GM21381 (cell line): ENCODE data around the gene BASP1.

Experiments used
- ATAC-seq: cut with Tn5 transposase; IDR thresholded peaks from one replicate; pipeline ENCODE4 v1.9.1; 2021; ENCODE audit warnings: mild to moderate bottlenecking, moderate library complexity; ENCODE audit not compliant: unreplicated experiment

BASP1 gene, protein sequence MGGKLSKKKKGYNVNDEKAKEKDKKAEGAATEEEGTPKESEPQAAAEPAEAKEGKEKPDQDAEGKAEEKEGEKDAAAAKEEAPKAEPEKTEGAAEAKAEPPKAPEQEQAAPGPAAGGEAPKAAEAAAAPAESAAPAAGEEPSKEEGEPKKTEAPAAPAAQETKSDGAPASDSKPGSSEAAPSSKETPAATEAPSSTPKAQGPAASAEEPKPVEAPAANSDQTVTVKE

GRCh38 chr5:17217493-17218352 lies at the start of gene BASP1:
Gene BASP1 (plus strand): TSS chr5:17217631. CDS start chr5:17275217, 57,586 bp downstream.
- ATAC-seq = peak; percentile 42

DNA sequence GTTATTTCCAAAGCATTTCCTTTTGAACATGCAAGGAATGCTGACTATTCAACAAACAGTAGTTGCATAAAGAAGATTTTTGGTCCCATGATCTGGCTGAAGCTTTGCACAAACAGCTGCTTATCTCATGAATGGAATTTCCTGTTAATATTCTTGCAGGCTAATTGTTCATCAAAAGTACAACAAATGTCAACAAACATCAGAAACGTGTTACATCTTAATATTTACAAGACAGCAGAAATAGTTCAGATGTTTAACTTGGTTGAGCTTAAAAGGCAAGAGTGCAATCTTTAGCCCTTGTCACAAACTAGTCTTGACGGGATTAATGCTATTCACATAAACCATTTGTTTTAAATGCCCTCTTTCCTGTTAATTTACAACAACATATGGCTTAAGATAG lies 47.9 kb upstream of the BASP1 start:
- no peak for ATAC-seq

DNA sequence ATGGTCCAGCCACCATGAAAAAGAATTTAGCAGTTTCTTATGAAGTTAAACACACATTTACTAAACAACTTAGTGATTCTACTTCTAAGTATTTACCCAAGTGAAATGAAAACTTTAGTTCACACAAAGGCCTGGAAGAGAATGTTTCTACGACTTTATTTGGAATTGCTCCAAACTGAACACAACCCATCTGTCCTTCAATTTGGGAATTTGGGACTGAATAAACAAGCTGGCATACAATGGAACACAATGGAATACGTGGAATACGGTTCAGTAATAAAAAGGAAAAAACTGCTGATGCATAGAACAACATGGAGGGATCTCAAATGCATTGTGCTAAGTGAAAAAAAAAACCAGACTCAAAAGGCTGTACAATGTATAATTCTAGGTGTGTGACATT lies 44.6 kb upstream of the BASP1 start:
- ATAC-seq = no peak

GRCh38 chr5:17174965-17175364 lies 42.5 kb upstream of the BASP1 start:
- ATAC-seq = no peak

DNA sequence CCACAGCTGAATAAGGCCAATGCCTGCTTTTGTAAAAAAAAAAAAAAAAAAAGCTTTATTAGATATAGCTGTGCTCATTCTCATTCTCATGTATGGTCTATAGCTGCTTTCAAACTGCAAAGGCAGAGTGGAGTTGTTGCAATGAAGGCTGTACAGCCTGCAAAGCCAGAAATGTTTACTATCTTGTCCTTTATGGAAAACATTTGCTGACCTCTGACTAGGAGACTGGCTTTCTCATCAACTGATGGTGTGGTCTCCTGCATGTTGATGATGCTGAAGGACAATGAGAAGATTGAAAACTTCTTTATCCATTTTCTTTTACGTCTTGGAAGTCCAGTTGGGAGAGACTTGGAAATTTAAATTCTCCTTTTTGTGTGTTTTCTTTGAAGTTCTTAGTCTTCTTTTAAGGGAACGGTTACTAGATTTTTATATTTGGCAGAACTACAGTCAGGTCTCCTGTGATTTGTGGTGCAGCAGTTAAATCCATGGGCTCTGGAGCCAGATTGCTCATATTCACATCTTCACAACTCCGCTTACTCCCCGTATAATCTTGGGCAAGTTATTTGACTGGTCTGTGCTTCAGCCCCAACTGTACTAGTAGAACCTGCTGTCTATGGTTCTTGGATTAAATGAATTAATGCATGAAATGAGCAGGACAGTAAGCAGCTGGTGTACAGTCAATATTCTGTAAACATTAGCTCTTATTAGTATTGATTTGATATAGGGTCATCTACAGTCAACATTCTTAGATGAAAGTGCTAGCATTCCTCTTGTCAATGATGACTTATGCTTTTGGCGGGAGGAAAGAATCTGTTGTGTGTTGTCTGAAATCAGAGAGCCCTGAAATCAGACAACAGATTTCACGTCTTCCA lies 39.7 kb upstream of the BASP1 start:
- ATAC-seq = no peak

GRCh38 chr5:17178373-17178675 lies 39.1 kb upstream of the BASP1 start:
- no peak for ATAC-seq

- no peak for ATAC-seq
These were observed 37.0 kb upstream of the BASP1 start for GRCh38 chr5:17180330-17180843.

DNA sequence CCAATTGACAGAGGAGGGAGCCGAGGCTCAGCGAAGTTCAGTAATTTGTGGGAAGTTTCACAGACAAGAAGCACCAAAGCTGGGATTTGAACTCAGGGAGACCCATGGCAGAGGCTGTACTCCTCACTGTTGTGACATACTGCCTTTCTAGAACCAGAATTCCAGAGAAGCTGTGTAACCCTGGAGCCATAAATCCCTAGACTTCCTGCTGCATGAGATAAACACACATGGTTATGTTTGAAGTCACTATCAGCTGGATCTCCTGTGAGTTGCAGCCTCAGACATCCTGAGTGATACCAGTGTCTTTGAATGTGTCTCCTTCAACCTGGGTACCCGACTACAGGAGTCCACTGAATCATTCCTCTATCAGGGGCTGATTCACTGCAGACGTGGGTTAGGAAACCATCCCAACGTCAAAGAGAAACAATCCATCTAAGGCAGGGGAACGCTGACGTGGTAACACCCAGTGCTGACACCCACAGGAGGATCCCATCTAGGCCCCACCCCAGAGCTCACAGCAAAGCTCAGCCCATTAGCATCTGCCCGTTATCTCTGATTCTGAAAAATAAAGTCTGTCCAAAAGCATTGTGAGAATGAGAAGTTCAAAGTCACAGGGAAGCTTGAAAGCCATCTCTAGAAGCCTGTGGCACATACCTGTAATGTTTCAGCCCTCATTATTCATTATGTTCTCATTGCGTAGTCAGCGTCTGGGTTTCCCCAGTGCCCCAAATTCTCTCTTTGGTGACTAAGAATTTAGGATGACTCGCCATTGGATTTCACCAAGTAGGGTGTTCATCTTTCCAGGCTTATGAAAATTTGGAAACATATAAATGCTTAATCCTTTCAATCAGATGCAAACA lies 36.3 kb upstream of the BASP1 start:
- ATAC-seq = no peak

DNA sequence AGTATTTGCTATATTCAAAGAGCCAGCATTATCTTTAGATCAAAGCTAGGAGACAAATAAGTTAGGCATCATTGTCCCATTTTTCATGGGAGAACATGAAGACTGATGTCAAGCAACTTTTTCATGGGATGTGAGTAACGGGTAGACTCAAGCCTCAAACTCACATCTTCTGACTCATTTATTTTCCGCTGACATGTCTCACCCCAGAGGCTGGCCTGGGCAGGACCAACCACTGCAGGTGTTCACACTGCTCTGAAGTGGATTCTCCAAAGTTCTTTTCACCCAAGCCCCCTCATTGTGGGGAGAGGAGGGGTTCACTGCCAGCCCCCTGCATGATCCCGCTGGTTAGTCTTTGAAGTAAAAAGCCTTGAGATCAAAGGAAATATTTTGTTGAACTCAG lies 34.9 kb upstream of the BASP1 start:
- ATAC-seq = no peak

- no peak for ATAC-seq
These were observed 34.5 kb upstream of the BASP1 start for GRCh38 chr5:17182981-17183380.

DNA sequence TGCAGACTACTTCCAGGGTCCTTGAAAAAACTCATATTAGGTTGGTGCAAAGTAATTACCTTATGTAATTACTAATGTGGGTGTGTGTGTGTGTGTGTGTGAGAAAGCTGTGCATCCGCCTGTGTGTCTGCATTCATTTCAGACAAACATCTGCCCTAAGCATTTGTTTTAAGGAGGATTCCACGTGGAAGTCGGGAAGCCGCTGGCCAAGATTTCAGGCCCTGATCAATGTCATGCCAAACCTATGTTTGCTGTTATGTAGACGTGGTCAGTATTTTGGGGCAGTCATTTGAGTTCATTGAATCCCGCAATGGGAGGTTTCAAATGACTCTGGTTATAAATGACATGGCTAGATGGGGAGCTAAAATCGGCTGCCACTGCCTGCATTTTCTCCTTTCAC lies 33.6 kb upstream of the BASP1 start:
- no peak for ATAC-seq

- no peak for ATAC-seq
These were observed 32.8 kb upstream of the BASP1 start for GRCh38 chr5:17184588-17184987.

DNA sequence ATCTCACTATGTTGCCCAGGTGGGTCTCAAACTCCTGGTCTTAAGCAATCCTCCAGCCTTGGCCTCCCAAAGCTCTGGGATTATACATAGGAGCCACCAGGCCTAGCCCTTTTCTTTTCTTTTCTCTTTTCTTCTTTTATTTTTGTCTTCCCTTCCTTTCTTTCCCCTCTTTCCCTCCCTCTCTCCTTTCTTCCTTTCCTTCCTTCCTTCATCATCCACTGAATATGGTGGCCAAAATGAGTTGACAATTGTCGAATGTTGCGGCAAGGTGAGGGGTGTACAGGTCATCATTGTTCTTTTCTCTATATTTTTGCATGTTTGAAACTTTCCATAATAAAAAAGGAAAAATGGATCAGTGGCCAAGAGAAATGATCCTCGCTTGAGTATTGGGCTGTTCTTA lies 32.1 kb upstream of the BASP1 start:
- ATAC-seq = no peak

- ATAC-seq = no peak
These were observed 31.7 kb upstream of the BASP1 start for GRCh38 chr5:17185773-17186172.

DNA sequence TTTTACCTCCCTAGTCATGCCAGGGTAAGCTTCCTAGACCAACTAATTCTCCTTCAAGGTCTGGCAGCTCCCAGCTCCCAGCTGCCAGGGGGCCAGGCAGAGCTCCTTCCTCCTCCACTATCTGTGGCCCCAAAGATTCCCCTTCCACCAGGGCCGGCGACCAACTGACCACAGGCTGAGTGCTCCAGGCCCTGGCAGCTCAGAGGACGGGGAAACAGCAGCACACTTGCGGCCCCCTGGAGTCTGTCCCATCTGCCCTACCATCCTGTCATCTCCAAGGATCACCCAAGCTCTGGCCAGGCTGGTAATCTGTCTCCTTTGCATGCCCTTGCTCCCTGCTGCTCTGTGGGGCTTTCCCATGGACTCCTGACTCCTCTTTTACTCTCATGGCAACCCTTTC lies 31.2 kb upstream of the BASP1 start:
- ATAC-seq = no peak

DNA sequence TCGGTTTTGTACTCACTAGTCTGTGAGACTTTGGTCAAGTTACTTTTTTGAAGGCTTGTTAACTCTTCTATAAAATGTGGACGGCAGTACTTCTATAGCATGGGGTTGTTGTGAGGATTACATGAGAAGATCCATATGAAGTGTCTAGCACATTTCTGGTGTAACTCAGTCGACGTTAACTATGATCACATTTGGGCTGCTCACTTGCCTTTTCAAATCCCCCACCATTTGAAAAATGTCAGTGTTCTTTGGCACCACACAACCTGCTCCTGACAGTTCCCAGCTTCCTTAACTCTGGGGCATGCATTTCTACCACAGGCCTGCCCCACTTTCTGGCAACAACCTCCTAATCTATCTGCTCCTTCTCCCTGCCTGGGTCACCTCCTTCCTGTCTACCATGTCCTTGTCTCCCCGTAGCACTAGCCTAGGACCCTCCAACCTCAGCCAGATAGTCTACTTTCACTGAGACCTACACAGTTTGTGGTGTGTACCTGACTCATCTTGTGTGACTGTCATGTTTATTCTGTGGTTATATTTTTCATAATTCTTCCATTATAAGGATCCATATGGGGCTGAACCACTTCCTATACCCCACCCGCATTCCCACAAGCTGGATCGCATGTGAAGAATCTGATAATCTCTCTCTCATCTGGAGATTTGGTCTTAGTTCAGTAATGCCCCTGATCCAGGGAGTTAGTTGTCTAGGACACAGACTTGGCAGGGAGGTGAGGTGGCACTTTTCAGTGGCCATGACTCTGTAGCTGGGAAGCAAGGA lies 30.2 kb upstream of the BASP1 start:
- ATAC-seq = no peak

DNA sequence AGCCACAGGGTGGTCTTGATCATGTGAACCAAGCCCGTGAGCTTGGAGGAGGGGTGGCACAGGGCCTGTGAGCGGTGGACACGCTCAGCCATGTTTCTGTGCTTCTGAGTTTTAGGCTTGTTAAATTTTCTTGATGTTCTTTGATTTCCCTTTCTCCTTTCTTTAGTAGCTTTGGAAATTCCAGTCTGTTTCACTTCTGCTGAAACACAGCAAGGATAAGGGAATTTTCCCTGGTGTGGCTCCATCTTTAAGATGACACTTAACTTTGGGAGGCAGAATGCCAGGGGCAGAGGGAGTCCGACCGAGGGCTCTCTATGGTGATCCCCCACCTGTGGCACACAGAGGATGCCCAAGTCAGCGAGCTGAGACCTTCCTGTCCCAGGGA lies 29.7 kb upstream of the BASP1 start:
- ATAC-seq = no peak

DNA sequence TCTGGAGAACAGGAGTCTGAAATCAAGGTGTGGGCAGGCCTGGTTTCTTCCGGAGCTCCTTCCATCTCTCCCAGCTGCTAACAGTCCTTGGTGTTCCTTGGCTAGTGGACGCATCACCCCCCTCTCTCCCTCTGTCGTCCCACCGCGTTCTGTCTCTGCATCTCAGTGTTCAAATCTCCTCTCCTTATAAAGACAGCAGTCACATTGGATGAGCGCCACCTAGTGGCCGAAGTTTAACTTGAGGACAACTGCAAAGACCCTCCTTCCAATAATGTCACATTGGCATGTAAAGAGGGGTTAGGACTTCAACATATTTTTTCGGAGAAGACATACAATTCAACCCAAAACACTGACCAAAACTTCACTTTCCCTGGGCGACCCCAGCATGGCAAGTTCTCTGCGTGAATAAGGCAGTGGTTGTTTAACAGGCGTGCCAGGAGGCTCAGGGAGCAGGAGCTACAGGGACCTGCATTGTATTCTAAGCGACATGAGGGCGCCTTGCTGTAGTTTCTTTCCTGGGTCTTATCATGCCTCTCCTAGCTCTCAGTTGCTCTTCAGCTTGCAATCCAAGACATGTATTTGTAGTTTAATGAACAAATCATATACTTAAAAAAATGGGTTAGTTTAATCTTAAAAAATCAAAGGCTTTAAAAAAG lies 27.9 kb upstream of the BASP1 start:
- peak; percentile 82 for ATAC-seq

DNA sequence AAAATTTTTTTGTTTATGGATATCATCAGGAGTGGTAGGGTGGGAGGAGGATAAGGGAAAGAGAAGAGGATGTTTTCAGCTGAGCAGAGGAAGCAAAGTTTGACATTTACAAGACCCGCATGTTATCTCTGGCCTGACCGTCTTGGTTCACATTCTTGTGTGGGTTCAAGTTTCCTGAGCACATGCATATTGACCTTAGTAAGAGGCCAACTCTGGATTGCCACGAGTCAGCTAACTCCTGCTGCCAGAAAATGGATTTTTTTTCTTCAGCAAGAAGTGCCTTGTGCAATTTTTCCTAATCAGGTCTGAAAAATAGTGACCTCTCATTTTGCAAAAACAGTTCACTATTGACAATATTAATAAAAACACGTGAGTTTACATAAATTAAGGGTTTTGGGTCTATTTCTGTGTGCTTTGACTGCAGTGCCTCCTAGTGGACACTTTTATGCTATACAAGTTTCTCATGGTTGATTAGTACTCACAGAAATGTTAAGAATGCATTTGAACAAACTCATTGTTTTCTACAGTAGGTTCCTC lies 27.1 kb upstream of the BASP1 start:
- no peak for ATAC-seq
